ENCODE results near the gene GTPBP1. TPM values are rescaled to one million over a fixed set of nuclear protein-coding genes. Genes with fewer than 3 reads are reported as not detected.

The GTPBP1 gene
- total and polyA plus RNA-seq, 8 donors = 9.2 to 199 (median 28.5) TPM

GRCh38 chr22:38754751-38755154 is 49.0 kb downstream of the GTPBP1 start:
- TF ChIP-seq CTCF (IDR thresholded peaks at IDR 0.05) = no peak
- no peak for TF ChIP-seq POLR2AphosphoS5 (IDR thresholded peaks at IDR 0.05)
- no peak for TF ChIP-seq EP300 (IDR thresholded peaks at IDR 0.05)
- no peak for TF ChIP-seq POLR2A (IDR thresholded peaks at IDR 0.05)
- DNase-seq = peak in 1 of 2 donors; percentile 64
- Histone ChIP-seq H3K9me3 (no peaks in the 10 kb centered on the region), H3K27ac (peak overlapping the region; percentile 94 to 99 (median 96)), H3K4me3 (peak overlapping the region; percentile 48 to 78 (median 68)), H3K27me3 (no peaks in the 10 kb centered on the region), H3K36me3 (peaks cover 30 to 32% (median 32%) of the 10 kb centered on the region in 4 donors), H3K4me1 (peaks cover 38 to 77% (median 66%) of the 10 kb centered on the region in 4 donors)
- 3 to 9% (median 8%) methylated on average over 12 of the region's 12 CpGs for WGBS, 5 donors
- intact Hi-C loops (cut with DNase I; ENCODE audit: low total_unique reads) = no loop called here

GRCh38 chr22:38755155-38755910 is 49.6 kb downstream of the GTPBP1 start:
- Histone ChIP-seq H3K4me1 (peaks cover 38 to 74% (median 65%) of the 10 kb centered on the region in 4 donors), H3K36me3 (peaks cover 24 to 26% (median 26%) of the 10 kb centered on the region in 4 donors), H3K27ac (peak overlapping the region; percentile 94 to 99 (median 96)), H3K9me3 (no peaks in the 10 kb centered on the region), H3K4me3 (peak overlapping the region; percentile 48 to 78 (median 68)), H3K27me3 (no peaks in the 10 kb centered on the region)
- 0 to 1% (median 1%) methylated on average over 9 to 74 of the region's 74 CpGs for WGBS, 5 donors
- peak; percentile 92 to 97 for DNase-seq
- intact Hi-C loops (cut with DNase I; ENCODE audit: low total_unique reads) = no loop called here
- peak; percentile 69 for TF ChIP-seq EP300 (IDR thresholded peaks at IDR 0.05)
- peak; percentile 87 to 96 (median 89) for TF ChIP-seq POLR2AphosphoS5 (IDR thresholded peaks at IDR 0.05)
- TF ChIP-seq POLR2A (IDR thresholded peaks at IDR 0.05) = no peak
- TF ChIP-seq CTCF (IDR thresholded peaks at IDR 0.05) = no peak

GRCh38 chr22:38755911-38756532 is 50.3 kb downstream of the GTPBP1 start, which contains the start of gene SUN2:
Gene SUN2 (minus strand): TSS chr22:38755998. CDS start chr22:38752628, 3,370 bp downstream.
- no peaks in the 10 kb centered on the region for H3K9me3 ChIP-seq
- intact Hi-C loops (cut with DNase I; ENCODE audit: low total_unique reads) = no loop called here
- H3K27me3 ChIP-seq = no peaks in the 10 kb centered on the region
- TF ChIP-seq EP300 (IDR thresholded peaks at IDR 0.05) = no peak
- TF ChIP-seq POLR2A (IDR thresholded peaks at IDR 0.05) = peak in 1 of 4 donors; percentile 16
- peak; percentile 28 to 85 (median 76) for TF ChIP-seq POLR2AphosphoS5 (IDR thresholded peaks at IDR 0.05)
- WGBS, 5 donors = 0 to 1% (median 0%) methylated on average over 8 to 68 of the region's 68 CpGs
- DNase-seq = peak; percentile 95 to 97
- peak within 1 kb of the TSS; percentile 94 to 99 (median 96) for H3K27ac ChIP-seq
- peaks cover 17 to 20% (median 19%) of the 10 kb centered on the region in 4 donors for H3K36me3 ChIP-seq
- H3K4me3 ChIP-seq = peak within 1 kb of the TSS; percentile 48 to 78 (median 68)
- H3K4me1 ChIP-seq = peaks cover 33 to 67% (median 60%) of the 10 kb centered on the region in 4 donors

- no peak for DNase-seq
- 48 to 56% (median 52%) methylated on average over 17 of the region's 17 CpGs for WGBS, 5 donors
- peaks cover 8 to 11% (median 11%) of the 10 kb centered on the region in 4 donors for H3K36me3 ChIP-seq
- no peaks in the 10 kb centered on the region for H3K27me3 ChIP-seq
- peak overlapping the region in 4 of 5 donors; percentile 94 to 98 (median 95) for H3K27ac ChIP-seq
- TF ChIP-seq POLR2A (IDR thresholded peaks at IDR 0.05) (no peak), EP300 (IDR thresholded peaks at IDR 0.05) (no peak), POLR2AphosphoS5 (IDR thresholded peaks at IDR 0.05) (no peak), CTCF (IDR thresholded peaks at IDR 0.05) (no peak)
- intact Hi-C loops (cut with DNase I; ENCODE audit: low total_unique reads) = no loop called here
- peaks cover 26 to 59% (median 51%) of the 10 kb centered on the region in 4 donors for H3K4me1 ChIP-seq
- H3K4me3 ChIP-seq = peak overlapping the region; percentile 48 to 78 (median 68)
- no peaks in the 10 kb centered on the region for H3K9me3 ChIP-seq
Observed at GRCh38 chr22:38756711-38757463, 51.1 kb downstream of the GTPBP1 start.
